ENCODE results near the gene MPIG6B. TPM values are rescaled to one million over a fixed set of nuclear protein-coding genes. Genes with fewer than 3 reads are reported as not detected.

MPIG6B gene
- polyA plus RNA-seq, 2 of the 4 experiments (the other 2 are of a cell fraction): not detected

DNA sequence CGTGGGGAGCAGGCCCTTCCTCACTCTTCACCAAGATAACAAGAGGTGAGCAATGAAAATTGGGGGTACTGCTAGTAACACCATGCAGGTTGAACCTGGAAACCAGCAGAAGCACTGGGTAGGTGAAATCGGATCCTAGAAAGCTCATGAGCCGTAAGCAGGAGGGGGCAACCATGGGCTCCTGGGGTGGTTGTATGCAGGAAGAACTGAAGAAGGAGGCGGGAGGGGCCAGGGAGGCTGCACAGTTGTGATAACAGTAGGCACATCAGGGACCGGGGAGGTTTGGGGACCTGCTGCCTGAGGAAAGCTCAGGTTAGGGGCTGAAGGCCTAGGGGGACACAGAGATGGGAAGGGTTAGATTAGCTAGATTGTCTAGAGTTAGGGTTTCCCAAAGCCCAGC is 36.7 kb upstream of the MPIG6B start:
- no peak overlapping the region for H3K4me2 ChIP-seq
- DNase-seq (ENCODE audit: low read depth in 1 of 2, low spot score in 1 of 2) (no peak), FAIRE-seq (no peak), ATAC-seq (no peak)
- WGBS (ENCODE audit: missing lambda C conversion rate): 91% methylated on average over 5 of the region's 5 CpGs
- ChIA-PET CTCF (interaction anchor here (1.1 to 2.1 kb wide), 3 partner anchors 84 to 152 kb away, joined by 3 to 7 read pairs (median 6); no protein-coding TSS in a partner anchor), POLR2A (interaction anchor here (1.0 kb wide), 1 partner anchor 141 kb away, joined by 3 read pairs; the partner anchor contains the start of gene HSPA1B)
- no peak overlapping the region for H3K27ac ChIP-seq
- H3K4me3 ChIP-seq: no peak overlapping the region
- H3K4me1 ChIP-seq: no peaks in the 10 kb centered on the region; the same call in 2 of the 3 replicates
- TF ChIP-seq FOSB (CRISPR knock-in tag; IDR thresholded peaks at IDR 0.05) (no peak), NPAS2 (CRISPR knock-in tag; IDR thresholded peaks at IDR 0.05; ENCODE audit: borderline replicate concordance) (no peak), HOXB5 (CRISPR knock-in tag; IDR thresholded peaks at IDR 0.05) (no peak), PHF8 (IDR thresholded peaks at IDR 0.05; ENCODE audit: borderline replicate concordance, low read depth) (no peak), FOSL2 (IDR thresholded peaks at IDR 0.05) (no peak), FOSL2 (CRISPR knock-in tag; IDR thresholded peaks at IDR 0.05) (no peak), EHF (CRISPR knock-in tag; IDR thresholded peaks at IDR 0.05) (no peak), KDM1A (IDR thresholded peaks at IDR 0.05; ENCODE audit: low read depth) (no peak), BHLHE40 (IDR thresholded peaks at IDR 0.05; ENCODE audit: low read depth, low read length) (no peak), ZFP36 (IDR thresholded peaks at IDR 0.05; ENCODE audit: borderline replicate concordance, partially characterized antibody) (no peak), SMC3 (IDR thresholded peaks at IDR 0.05) (no peak), JUN (IDR thresholded peaks at IDR 0.05) (no peak), HOXA7 (CRISPR knock-in tag; IDR thresholded peaks at IDR 0.05) (no peak)
- TF ChIP-seq, protein P1, sequence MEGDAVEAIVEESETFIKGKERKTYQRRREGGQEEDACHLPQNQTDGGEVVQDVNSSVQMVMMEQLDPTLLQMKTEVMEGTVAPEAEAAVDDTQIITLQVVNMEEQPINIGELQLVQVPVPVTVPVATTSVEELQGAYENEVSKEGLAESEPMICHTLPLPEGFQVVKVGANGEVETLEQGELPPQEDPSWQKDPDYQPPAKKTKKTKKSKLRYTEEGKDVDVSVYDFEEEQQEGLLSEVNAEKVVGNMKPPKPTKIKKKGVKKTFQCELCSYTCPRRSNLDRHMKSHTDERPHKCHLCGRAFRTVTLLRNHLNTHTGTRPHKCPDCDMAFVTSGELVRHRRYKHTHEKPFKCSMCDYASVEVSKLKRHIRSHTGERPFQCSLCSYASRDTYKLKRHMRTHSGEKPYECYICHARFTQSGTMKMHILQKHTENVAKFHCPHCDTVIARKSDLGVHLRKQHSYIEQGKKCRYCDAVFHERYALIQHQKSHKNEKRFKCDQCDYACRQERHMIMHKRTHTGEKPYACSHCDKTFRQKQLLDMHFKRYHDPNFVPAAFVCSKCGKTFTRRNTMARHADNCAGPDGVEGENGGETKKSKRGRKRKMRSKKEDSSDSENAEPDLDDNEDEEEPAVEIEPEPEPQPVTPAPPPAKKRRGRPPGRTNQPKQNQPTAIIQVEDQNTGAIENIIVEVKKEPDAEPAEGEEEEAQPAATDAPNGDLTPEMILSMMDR (IDR thresholded peaks at IDR 0.05): no peak
- TF ChIP-seq, protein P2, sequence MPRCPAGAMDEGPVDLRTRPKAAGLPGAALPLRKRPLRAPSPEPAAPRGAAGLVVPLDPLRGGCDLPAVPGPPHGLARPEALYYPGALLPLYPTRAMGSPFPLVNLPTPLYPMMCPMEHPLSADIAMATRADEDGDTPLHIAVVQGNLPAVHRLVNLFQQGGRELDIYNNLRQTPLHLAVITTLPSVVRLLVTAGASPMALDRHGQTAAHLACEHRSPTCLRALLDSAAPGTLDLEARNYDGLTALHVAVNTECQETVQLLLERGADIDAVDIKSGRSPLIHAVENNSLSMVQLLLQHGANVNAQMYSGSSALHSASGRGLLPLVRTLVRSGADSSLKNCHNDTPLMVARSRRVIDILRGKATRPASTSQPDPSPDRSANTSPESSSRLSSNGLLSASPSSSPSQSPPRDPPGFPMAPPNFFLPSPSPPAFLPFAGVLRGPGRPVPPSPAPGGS (IDR thresholded peaks at IDR 0.05): no peak
- H3K9me3 ChIP-seq: no peaks in the 10 kb centered on the region

DNA sequence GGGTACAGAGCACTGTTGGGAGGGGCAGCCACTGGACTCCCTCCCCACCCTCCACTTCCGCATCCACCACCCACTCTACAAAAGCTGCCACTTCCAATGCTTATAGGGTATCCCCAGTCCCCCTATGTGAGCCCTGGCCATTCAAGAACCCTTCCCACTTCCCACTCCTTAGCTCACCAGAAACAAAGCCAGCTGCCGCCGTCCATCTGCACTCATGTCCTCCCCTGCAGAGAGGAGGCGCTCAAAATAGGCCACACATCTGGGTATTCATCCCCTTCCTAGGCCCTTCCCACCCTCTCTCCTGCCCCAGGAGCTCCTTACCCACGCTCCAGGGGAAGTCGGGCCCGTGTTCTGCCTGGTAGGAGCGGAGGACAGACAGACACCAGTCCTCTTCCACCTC is 35.9 kb upstream of the MPIG6B start:
- H3K4me1 ChIP-seq: no peaks in the 10 kb centered on the region; the same call in 2 of the 3 replicates
- no peak for TF ChIP-seq NPAS2 (CRISPR knock-in tag; IDR thresholded peaks at IDR 0.05; ENCODE audit: borderline replicate concordance)
- no peak for TF ChIP-seq HOXB5 (CRISPR knock-in tag; IDR thresholded peaks at IDR 0.05)
- TF ChIP-seq, protein P1 (IDR thresholded peaks at IDR 0.05): no peak
- TF ChIP-seq HOXA7 (CRISPR knock-in tag; IDR thresholded peaks at IDR 0.05): no peak
- TF ChIP-seq HEYL (CRISPR knock-in tag; IDR thresholded peaks at IDR 0.05): no peak
- TF ChIP-seq, protein P3, sequence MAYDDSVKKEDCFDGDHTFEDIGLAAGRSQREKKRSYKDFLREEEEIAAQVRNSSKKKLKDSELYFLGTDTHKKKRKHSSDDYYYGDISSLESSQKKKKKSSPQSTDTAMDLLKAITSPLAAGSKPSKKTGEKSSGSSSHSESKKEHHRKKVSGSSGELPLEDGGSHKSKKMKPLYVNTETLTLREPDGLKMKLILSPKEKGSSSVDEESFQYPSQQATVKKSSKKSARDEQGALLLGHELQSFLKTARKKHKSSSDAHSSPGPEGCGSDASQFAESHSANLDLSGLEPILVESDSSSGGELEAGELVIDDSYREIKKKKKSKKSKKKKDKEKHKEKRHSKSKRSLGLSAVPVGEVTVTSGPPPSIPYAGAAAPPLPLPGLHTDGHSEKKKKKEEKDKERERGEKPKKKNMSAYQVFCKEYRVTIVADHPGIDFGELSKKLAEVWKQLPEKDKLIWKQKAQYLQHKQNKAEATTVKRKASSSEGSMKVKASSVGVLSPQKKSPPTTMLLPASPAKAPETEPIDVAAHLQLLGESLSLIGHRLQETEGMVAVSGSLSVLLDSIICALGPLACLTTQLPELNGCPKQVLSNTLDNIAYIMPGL (CRISPR knock-in tag; IDR thresholded peaks at IDR 0.05; ENCODE audit: borderline replicate concordance): no peak
- TF ChIP-seq JUNB (IDR thresholded peaks at IDR 0.05): no peak
- TF ChIP-seq POLR2A (IDR thresholded peaks at IDR 0.05; ENCODE audit: low read length): no peak
- no peak for TF ChIP-seq JUN (IDR thresholded peaks at IDR 0.05)
- TF ChIP-seq, protein P4, sequence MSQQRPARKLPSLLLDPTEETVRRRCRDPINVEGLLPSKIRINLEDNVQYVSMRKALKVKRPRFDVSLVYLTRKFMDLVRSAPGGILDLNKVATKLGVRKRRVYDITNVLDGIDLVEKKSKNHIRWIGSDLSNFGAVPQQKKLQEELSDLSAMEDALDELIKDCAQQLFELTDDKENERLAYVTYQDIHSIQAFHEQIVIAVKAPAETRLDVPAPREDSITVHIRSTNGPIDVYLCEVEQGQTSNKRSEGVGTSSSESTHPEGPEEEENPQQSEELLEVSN (IDR thresholded peaks at IDR 0.05; ENCODE audit: borderline replicate concordance, low read depth): no peak
- no peak for TF ChIP-seq TP53 (CRISPR knock-in tag; IDR thresholded peaks at IDR 0.05)
- TF ChIP-seq EHF (CRISPR knock-in tag; IDR thresholded peaks at IDR 0.05): no peak
- TF ChIP-seq, protein P5, sequence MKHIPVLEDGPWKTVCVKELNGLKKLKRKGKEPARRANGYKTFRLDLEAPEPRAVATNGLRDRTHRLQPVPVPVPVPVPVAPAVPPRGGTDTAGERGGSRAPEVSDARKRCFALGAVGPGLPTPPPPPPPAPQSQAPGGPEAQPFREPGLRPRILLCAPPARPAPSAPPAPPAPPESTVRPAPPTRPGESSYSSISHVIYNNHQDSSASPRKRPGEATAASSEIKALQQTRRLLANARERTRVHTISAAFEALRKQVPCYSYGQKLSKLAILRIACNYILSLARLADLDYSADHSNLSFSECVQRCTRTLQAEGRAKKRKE (CRISPR knock-in tag; IDR thresholded peaks at IDR 0.05; ENCODE audit: low read depth): no peak
- TF ChIP-seq ZSCAN20 (CRISPR knock-in tag; IDR thresholded peaks at IDR 0.05): no peak
- no peak for TF ChIP-seq CEBPB (IDR thresholded peaks at IDR 0.05)
- TF ChIP-seq EP300 (IDR thresholded peaks at IDR 0.05): no peak
- no peak for TF ChIP-seq ZC3H11A (IDR thresholded peaks at IDR 0.05)
- no peak for TF ChIP-seq PHF8 (IDR thresholded peaks at IDR 0.05; ENCODE audit: borderline replicate concordance, low read depth)
- CTCF ChIA-PET: interaction anchor here (1.1 to 2.5 kb wide), 5 partner anchors 15 to 152 kb away, joined by 3 to 9 read pairs (median 7); partner anchors contain the start of gene ABHD16A

More for the DNA sequence above, 35.9 kb upstream of the MPIG6B start:
- no peak for FAIRE-seq
- POLR2A ChIA-PET: no interaction called here
- 86% methylated on average over 8 of the region's 8 CpGs for WGBS (ENCODE audit: missing lambda C conversion rate)
- Histone ChIP-seq H3K27ac (no peak overlapping the region), H3K4me3 (no peak overlapping the region), H3K4me2 (no peak overlapping the region), H3K9me3 (no peaks in the 10 kb centered on the region)
- ATAC-seq: no peak
- DNase-seq (ENCODE audit: low read depth in 1 of 2, low spot score in 1 of 2): no peak
